GM12891 (cell line): ENCODE results near the gene GFOD1.

ENCODE experiments used
- PAX5 ChIP-seq: IDR thresholded peaks from 2 replicates; pipeline ENCODE4 v1.6.1; 2011; ENCODE audit warnings: low read length, moderate library complexity, mild to moderate bottlenecking; ENCODE audit not compliant: insufficient read depth, severe bottlenecking
- POLR2A ChIP-seq: IDR thresholded peaks from 2 replicates; pipeline ENCODE4 v1.6.1; 2011; ENCODE audit warnings: low read depth, low read length, control low read depth
- POLR2AphosphoS5 ChIP-seq: IDR thresholded peaks from 2 replicates; pipeline ENCODE4 v1.6.1; 2011; ENCODE audit warnings: low read depth, low read length, control low read depth
- POU2F2 ChIP-seq: IDR thresholded peaks from 2 replicates; pipeline ENCODE4 v1.6.1; 2011; ENCODE audit warnings: low read depth, mild to moderate bottlenecking, control low read depth, low read length, moderate library complexity
- SPI1 ChIP-seq: IDR thresholded peaks from 2 replicates; pipeline ENCODE4 v1.6.1; 2011; ENCODE audit warnings: low read depth, low read length, control low read depth
- TAF1 ChIP-seq: IDR thresholded peaks from 2 replicates; pipeline ENCODE4 v1.6.1; 2011; ENCODE audit warnings: low read depth, low read length, control low read depth

DNA sequence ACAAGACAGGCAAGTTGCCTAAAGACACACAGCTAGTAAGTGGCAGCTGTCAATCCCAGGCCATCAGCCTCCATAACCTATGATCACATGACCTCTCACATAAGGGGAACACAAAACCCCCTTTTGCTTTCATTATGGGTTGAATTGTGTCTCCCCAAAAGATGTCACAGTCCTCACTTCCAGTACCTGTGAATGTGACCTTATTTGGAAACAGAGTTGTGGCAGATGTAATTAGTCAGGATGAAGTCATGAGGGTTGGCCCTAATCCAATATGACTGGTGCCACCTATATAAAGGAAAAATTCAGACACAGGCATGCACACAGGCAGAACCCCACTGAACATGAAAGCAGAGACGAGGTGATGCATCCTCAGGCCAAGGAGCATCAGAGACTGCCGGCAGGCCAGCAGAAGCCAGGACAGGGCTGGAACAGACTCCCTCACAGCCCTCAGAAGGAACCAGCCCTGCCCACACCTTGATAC lies 33.6 kb downstream of the GFOD1 start:
- peak; percentile 58 for TF ChIP-seq POLR2A
- peak; percentile 48 for TF ChIP-seq POLR2AphosphoS5
- TF ChIP-seq TAF1 = no peak
- no peak for TF ChIP-seq POU2F2
- no peak for TF ChIP-seq SPI1
- no peak for TF ChIP-seq PAX5
